Islet of Langerhans (tissue), 1 donor: ENCODE data around the gene GGT6.
"Not testable (repeated sequence)": the region's sequence is repeated elsewhere in the genome, so short reads cannot be mapped to it uniquely, and the experiment has no call there.

Experiments used
- FAIRE-seq: peaks from one replicate; lab custom pipeline; 2011; peaks lifted over from hg19 to GRCh38; lab: Jason Lieb, UNC

Gene GGT6

GRCh38 chr17:4560421-4560820 lies at the start of gene GGT6:
Gene GGT6 (minus strand): TSS chr17:4560577. CDS start chr17:4560521, 56 bp downstream.
- FAIRE-seq = no peak

DNA sequence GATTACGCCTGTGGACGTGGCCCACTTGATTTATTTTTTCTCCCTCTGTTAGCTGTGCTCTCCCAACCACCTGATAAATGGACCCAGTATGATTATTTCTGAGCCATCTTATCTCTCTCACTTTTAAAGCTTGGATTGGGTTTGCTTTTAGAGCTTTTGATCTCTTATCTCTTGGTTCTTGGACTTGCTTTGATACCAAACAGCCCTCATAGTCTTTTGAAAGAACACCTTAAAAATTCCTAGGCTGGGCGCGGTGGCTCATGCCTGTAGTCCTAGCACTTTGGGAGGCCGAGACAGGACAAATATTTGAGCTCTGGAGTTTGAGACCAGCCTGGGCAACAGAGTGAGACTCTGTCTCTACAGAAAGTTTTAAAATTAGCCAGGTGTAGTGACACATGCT lies 49.8 kb upstream of the GGT6 start:
- FAIRE-seq = no peak

GRCh38 chr17:4609761-4610160 lies 49.4 kb upstream of the GGT6 start:
- FAIRE-seq = no peak

GRCh38 chr17:4607773-4608187 lies 47.4 kb upstream of the GGT6 start:
- FAIRE-seq = no peak

- FAIRE-seq = no peak
These were observed 46.9 kb upstream of the GGT6 start for GRCh38 chr17:4607261-4607741.

DNA sequence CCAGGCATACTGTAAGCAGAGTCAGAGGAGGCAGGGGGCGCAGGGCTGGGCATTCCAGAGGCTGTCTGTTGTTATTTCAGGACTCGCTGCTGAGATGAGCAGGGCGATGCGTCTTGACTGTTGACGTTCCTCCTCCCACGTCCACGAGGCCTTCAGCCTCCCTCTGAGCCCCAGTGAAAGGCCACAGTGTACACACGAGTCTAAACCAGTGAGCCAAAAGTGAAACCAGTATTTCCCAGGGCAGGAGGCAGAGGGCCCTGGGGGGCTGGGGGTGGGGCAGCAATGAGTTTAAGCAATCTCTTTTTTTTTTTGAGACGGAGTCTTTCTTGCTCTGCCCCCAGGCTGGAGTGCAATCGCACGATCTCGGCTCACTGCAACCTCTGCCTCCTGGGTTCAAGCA lies 45.4 kb upstream of the GGT6 start:
- no peak for FAIRE-seq

GRCh38 chr17:4604736-4605135 lies 44.4 kb upstream of the GGT6 start:
- FAIRE-seq = not testable (repeated sequence)

GRCh38 chr17:4604111-4604644 lies 43.8 kb upstream of the GGT6 start:
- FAIRE-seq = no peak

GRCh38 chr17:4602041-4602440 lies 41.7 kb upstream of the GGT6 start:
- no peak for FAIRE-seq

GRCh38 chr17:4601326-4601725 lies 40.9 kb upstream of the GGT6 start:
- no peak for FAIRE-seq

- FAIRE-seq = no peak
These were observed 40.2 kb upstream of the GGT6 start for GRCh38 chr17:4600563-4600962.

DNA sequence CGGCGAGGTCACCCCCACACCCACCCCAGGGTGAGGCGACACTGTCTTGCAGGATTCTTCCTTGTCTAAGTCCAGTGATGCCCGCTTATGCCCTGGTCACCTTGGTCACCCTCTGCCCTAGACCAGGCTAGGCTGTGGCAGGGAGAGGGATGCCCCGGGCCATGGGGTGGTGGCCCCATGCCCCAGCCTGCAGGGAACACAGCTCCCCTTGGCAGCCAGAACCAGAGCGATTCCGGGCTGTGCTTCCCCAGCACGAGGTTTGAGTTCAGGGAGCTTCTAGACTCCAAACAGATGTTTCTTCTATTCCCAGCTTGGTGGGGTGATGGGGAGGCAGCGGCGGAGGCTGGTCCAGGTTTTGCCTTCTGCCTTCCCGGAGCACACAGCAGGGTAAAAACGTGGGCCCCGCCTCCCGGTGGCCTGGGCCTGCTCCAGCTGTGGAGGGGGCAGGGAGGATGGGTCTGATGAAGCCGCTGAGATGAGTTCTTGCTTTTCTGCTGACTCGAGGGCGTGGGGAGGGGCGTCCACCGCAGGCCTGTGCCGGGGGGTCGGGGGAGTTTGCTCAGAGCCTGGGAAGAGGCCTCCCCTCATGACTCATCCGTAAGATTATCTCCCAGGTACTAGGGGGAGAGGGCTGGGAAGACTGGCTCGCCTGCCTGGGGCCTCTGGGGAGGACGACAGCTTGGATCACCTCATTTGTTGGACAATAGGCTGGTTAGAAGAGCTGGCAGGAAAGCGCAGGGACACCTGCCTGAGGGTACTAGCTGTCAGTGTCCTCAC lies 39.3 kb upstream of the GGT6 start:
- no peak for FAIRE-seq

- FAIRE-seq = no peak
These were observed 38.6 kb upstream of the GGT6 start for GRCh38 chr17:4598776-4599504.

- no peak for FAIRE-seq
These were observed 37.6 kb upstream of the GGT6 start for GRCh38 chr17:4597975-4598374.

GRCh38 chr17:4596636-4597380 lies 36.4 kb upstream of the GGT6 start:
- no peak for FAIRE-seq

DNA sequence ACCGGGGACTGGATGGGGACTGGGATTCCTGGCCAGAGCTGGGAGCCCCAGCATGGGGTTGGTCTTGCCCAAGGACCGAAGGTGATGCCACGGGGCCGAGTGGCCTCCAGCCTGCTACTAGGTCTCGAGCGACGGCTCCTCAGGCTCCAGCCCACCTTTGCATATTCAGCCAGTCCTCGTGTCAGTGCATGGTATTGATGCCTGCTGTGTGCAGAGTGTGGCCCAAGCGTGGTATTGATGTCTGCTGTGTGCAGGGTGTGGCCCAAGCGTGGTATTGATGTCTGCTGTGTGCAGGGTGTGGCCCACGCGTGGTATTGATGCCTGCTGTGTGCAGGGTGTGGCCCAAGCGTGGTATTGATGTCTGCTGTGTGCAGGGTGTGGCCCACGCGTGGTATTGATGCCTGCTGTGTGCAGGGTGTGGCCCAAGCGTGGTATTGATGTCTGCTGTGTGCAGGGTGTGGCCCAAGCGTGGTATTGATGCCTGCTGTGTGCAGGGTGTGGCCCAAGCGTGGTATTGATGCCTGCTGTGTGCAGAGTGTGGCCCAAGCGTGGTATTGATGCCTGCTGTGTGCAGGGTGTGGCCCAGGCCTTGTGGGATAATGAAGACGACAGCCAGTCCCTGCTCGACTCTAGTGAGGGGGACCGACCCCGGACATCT lies 35.4 kb upstream of the GGT6 start:
- not testable (repeated sequence) for FAIRE-seq

GRCh38 chr17:4594931-4595684 lies 34.7 kb upstream of the GGT6 start:
- no peak for FAIRE-seq

DNA sequence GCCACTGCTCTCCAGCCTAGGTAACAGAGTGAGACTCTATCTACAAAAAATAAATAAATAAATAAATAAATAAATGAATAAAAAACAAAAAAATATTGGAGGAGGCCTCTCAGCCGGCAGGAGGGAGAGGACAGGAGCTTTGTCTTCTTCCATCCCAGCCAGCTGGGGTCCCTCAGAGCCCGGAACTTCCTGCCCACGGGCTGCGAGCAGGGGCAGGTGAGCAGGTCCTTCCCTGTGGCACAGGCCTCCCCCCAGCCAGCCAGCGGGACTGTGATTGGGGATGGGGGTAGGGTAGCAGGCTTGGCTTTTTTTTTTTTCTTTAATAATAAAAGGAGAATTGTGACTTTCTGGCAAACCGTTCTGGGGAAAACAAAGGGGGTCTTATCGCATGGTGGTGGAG lies 34.0 kb upstream of the GGT6 start:
- no peak for FAIRE-seq

GRCh38 chr17:4593021-4593421 lies 32.6 kb upstream of the GGT6 start:
- FAIRE-seq = no peak

DNA sequence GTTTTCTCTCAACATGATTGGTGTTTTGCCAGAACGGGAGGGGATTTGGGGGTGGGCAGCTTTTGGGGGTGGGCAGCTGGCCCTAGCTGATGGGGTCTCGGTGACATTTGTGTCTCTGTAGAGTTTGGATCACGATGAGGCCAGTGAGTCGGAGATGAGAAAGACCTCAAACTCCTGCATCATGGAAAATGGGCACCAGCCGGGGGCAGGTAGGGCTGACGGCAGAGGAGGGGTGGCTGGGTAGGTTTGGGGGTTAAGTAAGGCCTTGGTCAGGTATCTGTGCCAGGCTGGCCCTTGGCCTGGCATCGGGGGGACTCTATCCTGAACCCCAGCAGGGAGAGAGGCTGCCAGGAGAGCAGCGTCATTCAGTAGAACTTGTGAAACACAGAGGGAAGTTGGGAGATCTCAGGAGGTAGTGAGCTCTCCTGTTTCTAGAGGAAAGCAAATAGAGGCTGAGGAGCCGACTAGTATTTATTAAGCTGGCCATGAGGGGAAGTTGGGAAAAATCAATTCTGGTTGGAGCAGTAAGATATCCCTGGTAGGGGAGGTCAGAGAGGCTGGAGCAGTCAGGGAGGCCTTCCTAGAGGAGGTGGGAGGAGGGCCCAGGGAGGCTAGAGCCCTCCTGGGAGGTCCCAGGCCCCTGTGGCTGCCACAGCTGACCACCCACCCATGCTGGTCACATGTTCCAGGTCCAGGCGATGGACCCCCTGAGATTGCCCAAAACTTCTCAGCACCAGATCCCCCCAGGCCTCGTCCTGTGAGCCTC lies 32.0 kb upstream of the GGT6 start:
- FAIRE-seq = no peak

DNA sequence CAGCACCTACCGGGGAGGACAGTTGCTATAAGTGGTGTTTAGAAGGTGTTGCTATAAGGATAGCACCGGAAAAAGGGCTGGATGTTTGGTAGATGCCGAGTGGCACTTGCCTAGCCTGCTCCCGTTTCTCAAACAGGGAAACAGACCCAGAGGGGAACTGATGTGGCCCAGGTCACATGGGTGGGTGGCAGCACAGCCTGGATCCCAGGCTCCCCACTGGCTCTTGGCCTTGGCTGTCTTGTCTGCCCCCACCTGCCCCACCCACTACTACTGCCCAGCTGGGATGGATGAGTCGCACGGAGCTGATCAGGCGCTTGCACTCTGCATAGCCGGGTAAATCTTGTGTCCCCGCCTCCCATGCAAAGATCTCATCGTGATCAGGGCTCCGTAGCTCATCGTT lies 31.2 kb upstream of the GGT6 start:
- no peak for FAIRE-seq
